Endothelial cell of umbilical vein (primary cell): ENCODE results near the gene EFCAB8. TPM values are rescaled to one million over a fixed set of nuclear protein-coding genes. Genes with fewer than 3 reads are reported as not detected.
"Not testable (repeated sequence)": the region's sequence is repeated elsewhere in the genome, so short reads cannot be mapped to it uniquely, and the experiment has no call there.

ENCODE experiments used
- BruUV-seq: library from RNA; stranded (reverse); fragments of 400-500 nt; replicated peaks from 2 replicates; lab custom pipeline; 2021; lab: Mats Ljungman, UMichigan
- CTCF ChIA-PET: fragments of 300-600, 350-600 bp; sonication (Branson Sonifier 250); formaldehyde crosslinking; loops from one replicate; lab custom pipeline; 2021; ENCODE audit warnings: antibody characterized with exemption, inconsistent platforms; lab: Charles Lee
- POLR2A ChIA-PET: fragments of 300-600, 350-600 bp; sonication (Branson Sonifier 250); formaldehyde crosslinking; loops from one replicate; lab custom pipeline; 2021; ENCODE audit warnings: antibody characterized with exemption, inconsistent platforms; lab: Charles Lee
- DNase-seq: peaks from one replicate; pipeline ENCODE4 v3.0.0-alpha.2; 2011; ENCODE audit warnings: low read depth, low spot score
- FAIRE-seq: peaks from 2 replicates; lab custom pipeline; 2011; peaks lifted over from hg19 to GRCh38; lab: Jason Lieb, UNC
- H2AFZ ChIP-seq: 2 replicates; pipeline ENCODE4 v1.6.0; 2012; ENCODE audit warnings: low read depth, low read length, control low read depth, inconsistent platforms
- H3K27ac ChIP-seq: 2 replicates; pipeline ENCODE4 v1.5.1; 2011; ENCODE audit warnings: low read depth, mild to moderate bottlenecking, control low read depth, low read length, moderate library complexity; ENCODE audit not compliant: insufficient read depth
- H3K27me3 ChIP-seq, 2 experiments: 2 replicates each; pipeline versions ENCODE4 v1.6.0 to v1.6.1; 2011; ENCODE audit warnings: low read length in 2 of 2, mixed read lengths in 1 of 2; ENCODE audit not compliant: control insufficient read depth in 2 of 2, insufficient read depth in 2 of 2
- H3K36me3 ChIP-seq, 2 experiments: 2 replicates in 1 of 2; 3 replicates in 1 of 2; pipeline ENCODE4 v1.5.1; 2011; ENCODE audit warnings: low read length in 2 of 2, mild to moderate bottlenecking in 1 of 2, moderate library complexity in 1 of 2; ENCODE audit not compliant: control insufficient read depth in 2 of 2, insufficient read depth in 2 of 2; ENCODE audit errors: extremely low read depth in 1 of 2
- H3K4me1 ChIP-seq: 3 replicates; pipeline ENCODE4 v1.5.1; 2011; ENCODE audit warnings: mild to moderate bottlenecking, low read length; ENCODE audit not compliant: control insufficient read depth, insufficient read depth; ENCODE audit errors: extremely low read depth
- H3K4me2 ChIP-seq: 2 replicates; pipeline ENCODE4 v1.6.1; 2011; ENCODE audit warnings: low read length, control low read depth, mixed read lengths; ENCODE audit not compliant: insufficient read depth
- H3K4me3 ChIP-seq, 3 experiments: fragments of 200-600 bp in 1 of 3; sonication (generic), shearing (Covaris generic) in 1 of 3; replicated peaks in 1 of 3; 2 replicates each; pipeline ENCODE4 v1.5.1; 2011 to 2016; ENCODE audit warnings: control low read depth in 3 of 3, low read length in 3 of 3, mild to moderate bottlenecking in 2 of 3, inconsistent platforms in 1 of 3, low read depth in 1 of 3, moderate library complexity in 1 of 3; ENCODE audit not compliant: insufficient read depth in 1 of 3
- H3K79me2 ChIP-seq: 2 replicates; pipeline ENCODE4 v1.6.0; 2012; ENCODE audit warnings: low read length, inconsistent platforms; ENCODE audit not compliant: control insufficient read depth, insufficient read depth
- H3K9ac ChIP-seq: replicated peaks from 2 replicates; pipeline ENCODE3; 2011; ENCODE audit warnings: low read length, control low read depth; ENCODE audit not compliant: insufficient read depth; ENCODE audit errors: extremely low read depth
- H3K9me1 ChIP-seq: replicated peaks from 3 replicates; pipeline ENCODE4 v1.6.0; 2011; ENCODE audit warnings: mild to moderate bottlenecking, low read length; ENCODE audit not compliant: control insufficient read depth, insufficient read depth; ENCODE audit errors: extremely low read depth
- H3K9me3 ChIP-seq: replicated peaks from 2 replicates; pipeline ENCODE4 v1.5.1; 2012; ENCODE audit warnings: low read length, inconsistent platforms; ENCODE audit not compliant: control insufficient read depth, insufficient read depth
- H4K20me1 ChIP-seq: replicated peaks from 2 replicates; pipeline ENCODE3; 2011; ENCODE audit warnings: mild to moderate bottlenecking, low read length; ENCODE audit not compliant: control insufficient read depth, insufficient read depth; ENCODE audit errors: extremely low read depth
- EZH2 ChIP-seq: IDR thresholded peaks from 2 replicates; pipeline ENCODE4 v1.6.1; 2012; ENCODE audit warnings: borderline replicate concordance, low read depth, mild to moderate bottlenecking, moderate library complexity, low read length, inconsistent platforms; ENCODE audit not compliant: severe bottlenecking
- FOS ChIP-seq: IDR thresholded peaks from 2 replicates; pipeline ENCODE4 v1.6.1; 2011; ENCODE audit warnings: mild to moderate bottlenecking, low read length, moderate library complexity, borderline replicate concordance; ENCODE audit not compliant: insufficient read depth
- GATA2 ChIP-seq: IDR thresholded peaks from 2 replicates; pipeline ENCODE4 v1.7.0; 2011; ENCODE audit warnings: low read depth, mild to moderate bottlenecking, moderate library complexity, mixed read lengths, low read length; ENCODE audit not compliant: insufficient read length, insufficient read depth
- JUN ChIP-seq: IDR thresholded peaks from 2 replicates; pipeline ENCODE4 v1.6.1; 2011; ENCODE audit warnings: borderline replicate concordance, low read depth; ENCODE audit not compliant: insufficient read length, insufficient read depth
- MYC ChIP-seq: IDR thresholded peaks from one replicate; pipeline ENCODE4 v1.6.1; 2011; ENCODE audit warnings: mild to moderate bottlenecking, low read depth, low read length
- POLR2A ChIP-seq: IDR thresholded peaks from 2 replicates; pipeline ENCODE4 v1.6.1; 2012; ENCODE audit warnings: low read depth, mild to moderate bottlenecking, control low read depth, low read length
- POLR2AphosphoS5 ChIP-seq: IDR thresholded peaks from 2 replicates; pipeline ENCODE4 v1.6.1; 2012; ENCODE audit warnings: low read depth, mild to moderate bottlenecking, control low read depth, low read length, moderate library complexity; ENCODE audit not compliant: insufficient read depth
- dilution Hi-C: fragments of 300-500 bp; cut with MboI; formaldehyde crosslinking; loops from one replicate; pipeline ENCODE4 v1.15.0; 2019; ENCODE audit warnings: low sequenced_read_pairs; ENCODE audit not compliant: extremely low pct_ligation_motif_present
- intact Hi-C: fragments of 100-400 bp; cut with micrococcal nuclease; formaldehyde crosslinking; loops from one replicate; pipeline ENCODE4 v1.10.0; 2022
- polyA plus RNA-seq, 4 experiments: library from polyadenylated mRNA; depleted of rRNA in 3 of 4; stranded (reverse) in 3 of 4; unstranded in 1 of 4; fragments of >200 nt; gene quantifications; 2 replicates each; pipeline versions ENCODE4 v1.2.1 to v1.2.3, GENCODE V29; 2011 to 2012; ENCODE audit warnings: missing spikeins in 1 of 4
- total RNA-seq: library from RNA; stranded (reverse); gene quantifications from 2 replicates; pipeline ENCODE4 v1.2.3, GENCODE V29; 2021
- TF ChIP-seq, protein P1 (sequence below): IDR thresholded peaks from 2 replicates; pipeline ENCODE4 v1.6.1; 2011; ENCODE audit not compliant: insufficient read depth, insufficient read length
- TF ChIP-seq, protein P2 (sequence below), 2 donors: IDR thresholded peaks; 1 replicate in 1 of 2; 2 replicates in 1 of 2; pipeline ENCODE4 v1.5.1; 2011; ENCODE audit warnings: low read length in 2 of 2, mild to moderate bottlenecking in 2 of 2, moderate library complexity in 2 of 2, control low read depth in 1 of 2, inconsistent platforms in 1 of 2, low read depth in 1 of 2; ENCODE audit not compliant: insufficient read depth in 1 of 2; ENCODE audit errors: extremely low read depth in 1 of 2

Gene EFCAB8
- total and polyA plus RNA-seq, 2 donors (not counting 3 experiments of a cell fraction or from before 2014, with no cell fraction given) = 0.01 to 0.31 TPM

DNA sequence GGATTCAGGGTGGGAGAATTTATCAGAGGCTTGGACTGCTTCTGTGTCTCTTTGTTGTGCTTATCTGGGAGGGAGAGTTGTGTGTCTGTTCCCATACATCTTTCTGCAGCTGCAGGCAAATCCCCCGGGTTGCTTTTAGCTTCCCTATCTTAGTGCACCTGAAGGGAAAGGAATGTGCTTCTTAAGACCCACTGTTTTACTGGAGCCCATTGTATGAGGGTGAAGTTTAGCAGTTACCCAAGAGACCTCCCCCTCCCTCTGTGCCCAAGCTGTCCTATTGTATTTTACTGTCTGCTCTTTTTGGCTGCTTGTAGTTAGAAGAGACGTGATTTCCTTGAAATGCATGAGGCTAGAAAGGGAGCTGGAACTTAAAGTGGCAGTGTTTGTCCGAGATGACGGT lies 91.8 kb downstream of the EFCAB8 start:
- BruUV-seq, POLR2A ChIA-PET, H3K9ac ChIP-seq, H3K27ac ChIP-seq, intact Hi-C loops, DNase-seq, H3K9me3 ChIP-seq, H2AFZ ChIP-seq, H3K36me3 ChIP-seq, FAIRE-seq, H3K4me2 ChIP-seq, H3K79me2 ChIP-seq, H3K4me3 ChIP-seq, H3K9me1 ChIP-seq, H4K20me1 ChIP-seq, dilution Hi-C loops, H3K4me1 ChIP-seq: not testable (repeated sequence)
- peaks cover 15 to 39% of the 10 kb centered on the region in 2 experiments for H3K27me3 ChIP-seq
- CTCF ChIA-PET = interaction anchor here (0.9 to 1.7 kb wide), 2 partner anchors 17 to 49 kb away, joined by 3 to 8 read pairs; no protein-coding TSS in a partner anchor

DNA sequence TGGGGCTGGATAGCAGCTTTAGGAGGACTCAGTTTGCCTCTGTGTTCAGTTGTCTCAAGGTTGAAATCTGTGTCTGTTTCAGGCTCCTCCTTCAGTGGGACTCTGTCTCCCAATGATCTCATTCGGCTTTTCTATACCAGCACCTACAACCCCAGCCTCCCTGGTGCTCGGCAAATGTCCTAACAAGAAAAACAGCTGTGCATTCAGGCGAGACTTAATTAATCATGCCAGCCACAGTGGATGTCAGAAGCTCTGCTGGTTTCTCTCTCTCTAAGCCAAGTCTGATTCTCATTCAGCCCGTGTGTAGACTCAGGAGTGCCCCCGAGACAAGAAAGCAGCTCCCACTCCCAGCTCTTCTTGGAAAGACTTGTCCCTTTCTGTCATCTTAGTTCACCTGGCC lies 98.7 kb downstream of the EFCAB8 start:
- Histone ChIP-seq H4K20me1 (no peaks in the 10 kb centered on the region), H3K4me1 (no peaks in the 10 kb centered on the region), H3K4me3 (no peak overlapping the region), H3K36me3 (no peaks in the 10 kb centered on the region), H3K27ac (no peak overlapping the region), H2AFZ (no peak overlapping the region), H3K79me2 (no peaks in the 10 kb centered on the region), H3K9me1 (no peaks in the 10 kb centered on the region), H3K9ac (no peak overlapping the region), H3K27me3 (peaks cover 2 to 6% of the 10 kb centered on the region in 2 experiments), H3K4me2 (no peak overlapping the region), H3K9me3 (no peaks in the 10 kb centered on the region)
- BruUV-seq = no TSS peak
- no peak for TF ChIP-seq FOS
- TF ChIP-seq, protein P1, sequence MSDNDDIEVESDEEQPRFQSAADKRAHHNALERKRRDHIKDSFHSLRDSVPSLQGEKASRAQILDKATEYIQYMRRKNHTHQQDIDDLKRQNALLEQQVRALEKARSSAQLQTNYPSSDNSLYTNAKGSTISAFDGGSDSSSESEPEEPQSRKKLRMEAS = no peak
- TF ChIP-seq EZH2 = no peak
- TF ChIP-seq, protein P2, sequence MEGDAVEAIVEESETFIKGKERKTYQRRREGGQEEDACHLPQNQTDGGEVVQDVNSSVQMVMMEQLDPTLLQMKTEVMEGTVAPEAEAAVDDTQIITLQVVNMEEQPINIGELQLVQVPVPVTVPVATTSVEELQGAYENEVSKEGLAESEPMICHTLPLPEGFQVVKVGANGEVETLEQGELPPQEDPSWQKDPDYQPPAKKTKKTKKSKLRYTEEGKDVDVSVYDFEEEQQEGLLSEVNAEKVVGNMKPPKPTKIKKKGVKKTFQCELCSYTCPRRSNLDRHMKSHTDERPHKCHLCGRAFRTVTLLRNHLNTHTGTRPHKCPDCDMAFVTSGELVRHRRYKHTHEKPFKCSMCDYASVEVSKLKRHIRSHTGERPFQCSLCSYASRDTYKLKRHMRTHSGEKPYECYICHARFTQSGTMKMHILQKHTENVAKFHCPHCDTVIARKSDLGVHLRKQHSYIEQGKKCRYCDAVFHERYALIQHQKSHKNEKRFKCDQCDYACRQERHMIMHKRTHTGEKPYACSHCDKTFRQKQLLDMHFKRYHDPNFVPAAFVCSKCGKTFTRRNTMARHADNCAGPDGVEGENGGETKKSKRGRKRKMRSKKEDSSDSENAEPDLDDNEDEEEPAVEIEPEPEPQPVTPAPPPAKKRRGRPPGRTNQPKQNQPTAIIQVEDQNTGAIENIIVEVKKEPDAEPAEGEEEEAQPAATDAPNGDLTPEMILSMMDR (IDR thresholded peaks at IDR 0.05; ENCODE audit: extremely low read depth in 1 of 2, insufficient read depth in 1 of 2, low read depth in 1 of 2, low read length in 2 of 2) = no peak
- TF ChIP-seq POLR2AphosphoS5 = no peak
- no peak for TF ChIP-seq POLR2A
- TF ChIP-seq JUN = no peak
- no peak for TF ChIP-seq MYC
- TF ChIP-seq GATA2 = no peak
- CTCF ChIA-PET = interaction anchor here (0.8 to 1.4 kb wide), 2 partner anchors 10 to 24 kb away, joined by 3 read pairs; no protein-coding TSS in a partner anchor
- dilution Hi-C loops (no loop called here), intact Hi-C loops (no loop called here)
- no peak for DNase-seq
- POLR2A ChIA-PET = no interaction called here
- FAIRE-seq = no peak
